ENCODE results near the gene PTF1A. TPM values are rescaled to one million over a fixed set of nuclear protein-coding genes. Genes with fewer than 3 reads are reported as not detected.

Gene PTF1A
- polyA plus RNA-seq = not detected in 2 replicates
- not detected in 2 replicates for polyA minus RNA-seq

GRCh38 chr10:23191764-23192711 is at the start of gene PTF1A:
Gene PTF1A (plus strand): TSS chr10:23192312. CDS start chr10:23192531, 219 bp downstream.
- Histone ChIP-seq H3K27ac (ENCODE audit: low read length) (no peak within 1 kb of the TSS), H3K27me3 (ENCODE audit: insufficient read depth, low read depth, low read length) (peaks cover 98% of the 10 kb centered on the region), H2AFZ (ENCODE audit: low read depth, low read length) (no peak within 1 kb of the TSS), H4K20me1 (ENCODE audit: insufficient read depth) (no peaks in the 10 kb centered on the region), H3K9ac (ENCODE audit: low read length) (no peak within 1 kb of the TSS), H3K36me3 (ENCODE audit: insufficient read depth, low read length) (no peaks in the 10 kb centered on the region), H3K79me2 (replicated peaks; ENCODE audit: insufficient read depth, low read length) (no peaks in the 10 kb centered on the region), H3K9me3 (ENCODE audit: low read length) (no peaks in the 10 kb centered on the region), H3K9me2 (ENCODE audit: insufficient read depth, low read length) (no peaks in the 10 kb centered on the region), H3K4me3 (ENCODE audit: low read length) (peak within 1 kb of the TSS; percentile 52), H3K4me2 (ENCODE audit: low read length) (no peak within 1 kb of the TSS), H3F3A (ENCODE audit: insufficient read depth, low read length, poor library complexity, severe bottlenecking) (no peaks in the 10 kb centered on the region)
- no peak for TF ChIP-seq SMC3 (conservative IDR thresholded peaks at IDR 0.05; ENCODE audit: poor library complexity)
- no peak for TF ChIP-seq MXI1 (conservative IDR thresholded peaks at IDR 0.05; ENCODE audit: poor library complexity, severe bottlenecking)
- no peak for TF ChIP-seq EP300 (conservative IDR thresholded peaks at IDR 0.05; ENCODE audit: poor library complexity, severe bottlenecking)
- TF ChIP-seq POLR2AphosphoS5 (IDR thresholded peaks at IDR 0.05) = no peak
- TF ChIP-seq TAF1 (IDR thresholded peaks at IDR 0.05; ENCODE audit: low read depth) = no peak
- no peak for TF ChIP-seq EZH2 (IDR thresholded peaks at IDR 0.05; ENCODE audit: borderline replicate concordance, insufficient read depth, low read length, poor library complexity, severe bottlenecking)
- TF ChIP-seq, protein P1, sequence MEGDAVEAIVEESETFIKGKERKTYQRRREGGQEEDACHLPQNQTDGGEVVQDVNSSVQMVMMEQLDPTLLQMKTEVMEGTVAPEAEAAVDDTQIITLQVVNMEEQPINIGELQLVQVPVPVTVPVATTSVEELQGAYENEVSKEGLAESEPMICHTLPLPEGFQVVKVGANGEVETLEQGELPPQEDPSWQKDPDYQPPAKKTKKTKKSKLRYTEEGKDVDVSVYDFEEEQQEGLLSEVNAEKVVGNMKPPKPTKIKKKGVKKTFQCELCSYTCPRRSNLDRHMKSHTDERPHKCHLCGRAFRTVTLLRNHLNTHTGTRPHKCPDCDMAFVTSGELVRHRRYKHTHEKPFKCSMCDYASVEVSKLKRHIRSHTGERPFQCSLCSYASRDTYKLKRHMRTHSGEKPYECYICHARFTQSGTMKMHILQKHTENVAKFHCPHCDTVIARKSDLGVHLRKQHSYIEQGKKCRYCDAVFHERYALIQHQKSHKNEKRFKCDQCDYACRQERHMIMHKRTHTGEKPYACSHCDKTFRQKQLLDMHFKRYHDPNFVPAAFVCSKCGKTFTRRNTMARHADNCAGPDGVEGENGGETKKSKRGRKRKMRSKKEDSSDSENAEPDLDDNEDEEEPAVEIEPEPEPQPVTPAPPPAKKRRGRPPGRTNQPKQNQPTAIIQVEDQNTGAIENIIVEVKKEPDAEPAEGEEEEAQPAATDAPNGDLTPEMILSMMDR (IDR thresholded peaks at IDR 0.05; ENCODE audit: poor library complexity, severe bottlenecking) = no peak
- no peak for TF ChIP-seq RAD21 (conservative IDR thresholded peaks at IDR 0.05)
- no peak for TF ChIP-seq REST (IDR thresholded peaks at IDR 0.05; ENCODE audit: borderline replicate concordance)

DNA sequence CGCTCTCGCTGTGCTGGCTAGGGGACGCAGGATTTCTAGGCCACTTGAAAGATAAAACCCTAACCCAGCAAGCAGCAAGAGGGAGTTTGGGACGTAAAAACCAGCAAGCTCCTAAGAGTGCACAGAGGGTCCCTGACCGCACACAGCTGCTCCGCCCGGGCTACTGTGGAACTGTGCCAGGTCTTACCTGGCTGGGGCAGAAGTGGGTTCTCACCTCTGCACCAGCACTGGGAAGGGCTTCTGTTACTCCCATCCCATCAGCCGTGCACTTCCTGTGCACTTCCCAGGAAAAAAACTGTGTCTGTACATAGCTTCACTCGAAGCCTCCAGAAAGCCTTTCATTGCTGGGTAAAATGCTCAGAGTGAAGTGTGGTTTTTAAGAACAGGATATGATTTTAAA is 45.9 kb upstream of the PTF1A start:
- Histone ChIP-seq H3K27me3 (ENCODE audit: insufficient read depth, low read depth, low read length) (no peaks in the 10 kb centered on the region), H3K27ac (ENCODE audit: low read length) (no peak overlapping the region), H3K9me2 (ENCODE audit: insufficient read depth, low read length) (no peaks in the 10 kb centered on the region), H3K36me3 (ENCODE audit: insufficient read depth, low read length) (no peaks in the 10 kb centered on the region), H3K79me2 (replicated peaks; ENCODE audit: insufficient read depth, low read length) (no peaks in the 10 kb centered on the region), H4K20me1 (ENCODE audit: insufficient read depth) (no peaks in the 10 kb centered on the region), H3K9ac (ENCODE audit: low read length) (no peak overlapping the region), H3F3A (ENCODE audit: insufficient read depth, low read length, poor library complexity, severe bottlenecking) (no peaks in the 10 kb centered on the region), H3K9me3 (ENCODE audit: low read length) (no peaks in the 10 kb centered on the region), H3K4me3 (ENCODE audit: low read length) (no peak overlapping the region), H2AFZ (ENCODE audit: low read depth, low read length) (no peak overlapping the region), H3K4me2 (ENCODE audit: low read length) (no peak overlapping the region)
- TF ChIP-seq RAD21 (conservative IDR thresholded peaks at IDR 0.05) (no peak), EZH2 (IDR thresholded peaks at IDR 0.05; ENCODE audit: borderline replicate concordance, insufficient read depth, low read length, poor library complexity, severe bottlenecking) (no peak), REST (IDR thresholded peaks at IDR 0.05; ENCODE audit: borderline replicate concordance) (no peak), MXI1 (conservative IDR thresholded peaks at IDR 0.05; ENCODE audit: poor library complexity, severe bottlenecking) (no peak), EP300 (conservative IDR thresholded peaks at IDR 0.05; ENCODE audit: poor library complexity, severe bottlenecking) (no peak), SMC3 (conservative IDR thresholded peaks at IDR 0.05; ENCODE audit: poor library complexity) (no peak), TAF1 (IDR thresholded peaks at IDR 0.05; ENCODE audit: low read depth) (no peak), POLR2AphosphoS5 (IDR thresholded peaks at IDR 0.05) (no peak)
- TF ChIP-seq, protein P1 (IDR thresholded peaks at IDR 0.05; ENCODE audit: poor library complexity, severe bottlenecking) = no peak

All from neural cell (in vitro differentiated cells).